ENCODE data around the gene EVI2B.
"Not testable (repeated sequence)": the region's sequence is repeated elsewhere in the genome, so short reads cannot be mapped to it uniquely, and the experiment has no call there.

EVI2B gene

GRCh38 chr17:31272236-31272635 lies 41.6 kb downstream of the EVI2B start:
- no peak for TF ChIP-seq ZNF274 (IDR thresholded peaks at IDR 0.05; ENCODE audit: low read depth, low read length)

GRCh38 chr17:31269578-31269983 lies 44.3 kb downstream of the EVI2B start:
- TF ChIP-seq ZNF274 (IDR thresholded peaks at IDR 0.05; ENCODE audit: low read depth, low read length), result no peak
- no peak overlapping the region for H3K4me3 ChIP-seq (ENCODE audit: low read length)

More at GRCh38 chr17:31272236-31272635, 41.6 kb downstream of the EVI2B start:
- no peak overlapping the region for H3K4me3 ChIP-seq (ENCODE audit: low read length)

GRCh38 chr17:31269036-31269577 lies 44.7 kb downstream of the EVI2B start:
- TF ChIP-seq ZNF274 (IDR thresholded peaks at IDR 0.05; ENCODE audit: low read depth, low read length), result no peak
- H3K4me3 ChIP-seq (ENCODE audit: low read length), result no peak overlapping the region

GRCh38 chr17:31266042-31266441 lies 47.8 kb downstream of the EVI2B start:
- TF ChIP-seq ZNF274 (IDR thresholded peaks at IDR 0.05; ENCODE audit: low read depth, low read length), result no peak
- no peak overlapping the region for H3K4me3 ChIP-seq (ENCODE audit: low read length)

GRCh38 chr17:31262923-31263322 lies 50.9 kb downstream of the EVI2B start:
- not testable (repeated sequence) for H3K4me3 ChIP-seq (ENCODE audit: low read length)

GRCh38 chr17:31261601-31262000 lies 52.3 kb downstream of the EVI2B start:
- no peak overlapping the region for H3K4me3 ChIP-seq (ENCODE audit: low read length)
- no peak for TF ChIP-seq ZNF274 (IDR thresholded peaks at IDR 0.05; ENCODE audit: low read depth, low read length)

GRCh38 chr17:31260151-31260550 lies 53.7 kb downstream of the EVI2B start:
- H3K4me3 ChIP-seq (ENCODE audit: low read length), result no peak overlapping the region
- TF ChIP-seq ZNF274 (IDR thresholded peaks at IDR 0.05; ENCODE audit: low read depth, low read length), result no peak

- TF ChIP-seq ZNF274 (IDR thresholded peaks at IDR 0.05; ENCODE audit: low read depth, low read length), result no peak
- H3K4me3 ChIP-seq (ENCODE audit: low read length), result no peak overlapping the region
Measured at GRCh38 chr17:31256936-31257335, 56.9 kb downstream of the EVI2B start.

- H3K4me3 ChIP-seq (ENCODE audit: low read length), result no peak overlapping the region
- TF ChIP-seq ZNF274 (IDR thresholded peaks at IDR 0.05; ENCODE audit: low read depth, low read length), result no peak
Measured at GRCh38 chr17:31254654-31255053, 59.2 kb downstream of the EVI2B start.

Measured in GM08714 (cell line).